GF-D8 (cell line): ENCODE measurements around the gene HRH4.
A peak's percentile ranks its signal among the peaks of the same experiment; 100 is the strongest.

Source experiments
- DNase-seq: peaks from one replicate; lab custom pipeline; 2025; lab: John Stamatoyannopoulos, UW

HRH4 gene

DNA sequence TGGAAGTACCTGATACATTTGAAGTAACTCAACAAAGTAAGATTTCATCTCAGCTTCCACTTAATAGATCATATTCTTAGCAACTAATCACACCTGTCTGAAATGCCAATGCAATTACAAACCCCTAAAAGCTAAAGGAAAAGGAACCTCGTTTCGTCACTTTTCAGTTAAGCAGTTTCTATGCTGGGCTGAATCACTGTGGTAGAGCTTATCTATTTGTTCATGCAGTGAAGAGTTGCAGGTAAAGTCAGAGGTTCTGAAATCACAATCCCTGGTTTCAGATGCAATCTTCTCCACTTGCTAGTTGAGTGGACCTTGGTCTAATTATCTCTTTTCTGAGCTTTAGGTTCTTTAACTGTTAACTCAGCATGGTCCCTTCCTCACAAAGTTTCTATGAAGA lies 6.3 kb downstream of the HRH4 start:
- DNase-seq, result peak; percentile 59

DNA sequence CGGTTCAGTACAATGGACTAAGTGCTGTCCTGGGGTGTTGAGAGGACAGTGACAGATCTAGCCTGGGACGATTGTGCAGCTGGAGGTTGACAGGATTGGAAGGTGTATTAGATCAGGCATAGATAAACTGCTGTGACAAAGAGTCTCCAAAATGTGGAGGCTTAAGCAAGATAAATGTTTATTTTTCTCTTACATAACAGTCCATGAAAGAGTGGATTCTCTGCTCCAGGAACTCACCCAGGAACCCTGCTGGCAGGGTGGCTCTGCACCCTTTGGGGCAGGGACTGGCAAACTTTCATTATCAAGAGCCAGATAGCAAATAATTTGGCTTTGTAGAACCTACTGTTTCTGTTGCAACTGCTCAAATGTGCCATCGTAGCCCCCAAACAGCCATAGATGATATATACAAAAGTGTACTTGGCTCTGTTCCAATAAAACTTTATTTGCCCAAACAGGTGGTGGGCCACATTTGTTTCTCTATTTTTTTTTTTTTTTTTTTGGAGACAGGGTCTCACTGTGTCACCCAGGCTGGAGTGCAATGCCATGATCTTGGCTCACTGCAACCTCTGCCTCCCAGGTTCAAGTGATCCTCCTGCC lies 9.7 kb downstream of the HRH4 start:
- DNase-seq, result no peak

DNA sequence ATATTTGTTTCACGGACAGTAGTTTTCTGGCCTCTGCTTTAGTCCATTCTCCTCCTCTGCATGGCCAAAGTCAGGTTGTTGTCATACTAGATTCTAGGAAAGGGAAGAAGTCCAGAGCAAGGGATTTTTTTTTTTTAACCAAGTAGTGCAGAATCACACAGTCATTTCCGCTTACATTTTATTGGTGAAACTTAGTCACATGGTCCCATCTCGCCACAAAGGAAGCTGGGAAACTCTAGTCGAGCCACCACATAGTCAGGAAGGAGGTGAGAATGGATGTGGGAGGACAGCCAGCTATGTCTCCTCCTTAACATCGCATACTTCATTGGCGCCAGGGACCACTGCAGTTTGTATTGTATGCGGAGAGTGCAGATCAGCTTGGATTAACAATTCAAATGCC lies 10.4 kb downstream of the HRH4 start:
- DNase-seq, result no peak

DNA sequence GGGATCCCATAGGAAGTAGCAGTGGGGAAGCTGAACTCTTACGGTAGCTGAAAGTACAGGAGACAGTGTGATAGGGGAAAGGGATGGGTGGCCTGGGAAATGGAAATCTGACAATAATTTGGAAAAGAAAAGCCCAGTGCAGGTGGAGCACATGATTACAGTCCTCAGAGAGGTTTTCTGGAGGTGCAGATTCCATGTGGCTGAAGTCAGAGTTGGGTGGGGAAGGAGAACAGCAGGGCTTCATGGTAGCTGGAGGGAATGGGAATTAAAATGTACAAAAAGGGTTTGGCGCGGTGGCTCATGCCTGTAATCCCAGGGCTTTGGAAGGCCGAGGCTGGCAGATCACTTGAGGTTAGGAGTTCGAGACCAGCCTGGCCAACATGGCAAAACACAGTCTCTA lies 12.2 kb downstream of the HRH4 start:
- no peak for DNase-seq

DNA sequence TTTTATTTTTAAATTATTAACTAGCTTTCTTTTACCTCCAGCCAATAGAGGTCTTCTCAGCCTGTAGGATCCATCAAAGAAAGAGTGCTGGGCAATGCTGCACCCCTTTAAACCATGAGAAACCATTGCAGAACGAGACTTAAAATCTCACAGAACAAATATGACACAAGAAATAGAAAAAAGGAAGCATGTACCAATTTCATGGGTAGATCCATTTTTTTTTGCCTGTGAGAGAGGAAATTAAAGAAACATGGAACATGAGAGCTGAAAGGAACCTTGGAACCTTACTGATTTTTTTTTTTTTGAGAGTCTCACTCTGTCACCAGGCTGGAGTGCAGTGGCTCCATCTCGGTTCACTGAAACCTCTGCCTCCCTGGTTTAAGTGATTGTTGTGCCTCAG lies 14.0 kb downstream of the HRH4 start:
- DNase-seq, result no peak

DNA sequence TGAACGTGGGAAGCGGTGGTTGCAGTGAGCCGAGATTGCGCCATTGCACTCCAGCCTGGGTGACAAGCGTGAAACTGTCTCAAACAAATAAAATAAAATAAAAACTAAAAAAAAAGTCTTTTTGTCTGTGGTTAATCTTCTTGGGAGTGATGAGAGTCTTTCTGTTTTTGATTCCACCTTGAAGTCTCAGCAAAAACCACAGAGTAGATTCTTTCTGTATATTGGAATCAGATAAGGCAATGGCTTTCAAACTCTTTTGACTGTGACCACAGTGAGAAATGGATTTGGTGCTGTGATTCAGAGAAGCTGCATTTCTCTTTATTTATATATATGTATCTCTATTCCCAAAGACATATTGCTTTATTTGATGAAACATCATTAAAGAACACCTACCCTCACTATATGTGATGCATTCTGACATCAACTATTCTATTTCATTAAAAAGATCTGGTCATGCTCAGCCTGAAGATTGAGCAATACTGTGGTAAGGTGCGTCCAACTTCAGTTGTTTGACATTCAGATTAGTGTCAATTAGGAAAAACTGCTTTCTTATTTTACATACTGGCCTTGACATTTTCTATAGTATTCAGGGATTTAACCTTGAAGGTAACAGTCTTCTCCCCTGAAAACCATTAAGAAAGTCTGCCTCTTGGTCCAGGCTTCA lies 15.6 kb downstream of the HRH4 start:
- no peak for DNase-seq

DNA sequence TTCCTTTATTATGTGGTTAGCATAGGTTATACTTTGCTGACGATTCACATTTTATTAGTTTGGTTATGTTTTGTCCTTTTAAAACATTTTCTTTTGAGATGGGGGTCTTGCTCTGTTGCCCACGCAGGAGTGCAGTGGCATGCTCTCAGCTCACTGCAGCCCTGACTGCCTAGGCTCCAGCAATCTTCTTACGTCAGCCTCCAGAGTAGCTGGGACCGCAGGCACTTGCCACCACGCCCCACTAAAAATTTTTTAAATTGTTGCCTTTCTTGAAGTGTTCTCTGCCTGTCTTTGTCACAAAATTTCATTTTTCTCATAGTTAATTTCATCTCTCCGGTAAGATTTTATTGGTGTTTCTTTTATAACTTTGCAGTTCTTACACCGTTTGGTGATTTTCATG lies 18.9 kb downstream of the HRH4 start:
- no peak for DNase-seq

DNA sequence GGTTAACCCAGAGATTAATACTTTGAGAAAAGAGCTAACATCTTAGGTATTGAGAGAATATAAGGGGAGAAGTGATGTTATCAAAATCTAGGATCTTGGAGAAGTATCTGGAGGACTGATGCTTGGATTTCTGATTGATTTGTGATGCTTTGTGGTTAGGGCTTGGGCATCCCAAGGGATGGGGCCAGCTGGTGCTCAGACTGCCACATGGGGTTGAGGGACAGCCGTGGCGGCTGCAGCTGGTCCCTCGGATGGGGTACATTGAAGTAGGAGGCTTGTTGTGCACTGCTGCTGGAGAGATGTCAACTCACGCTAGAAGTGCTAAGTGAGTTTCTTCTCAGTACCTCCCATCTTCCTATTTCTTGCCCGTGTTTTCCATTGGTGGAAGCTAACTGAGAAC lies 22.4 kb downstream of the HRH4 start:
- DNase-seq, result no peak

DNA sequence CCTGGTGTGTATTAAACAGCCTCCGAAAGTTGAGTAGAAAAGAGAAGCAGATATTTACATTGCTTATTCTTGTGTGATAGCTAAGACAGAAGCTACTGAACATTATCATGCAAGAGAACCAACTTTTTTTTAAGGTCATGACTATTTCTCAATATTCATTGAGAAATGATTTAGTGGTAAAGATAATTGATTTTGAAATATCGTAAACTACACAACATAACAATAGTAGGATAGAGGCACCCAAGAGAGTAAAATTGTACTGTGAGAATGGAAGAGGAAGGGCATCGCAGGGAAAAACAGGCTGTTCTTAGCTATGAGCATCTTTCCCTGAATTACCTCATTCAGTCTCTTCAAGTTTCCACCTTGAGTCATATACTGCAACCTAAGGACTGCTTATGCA lies 25.2 kb downstream of the HRH4 start:
- no peak for DNase-seq

DNA sequence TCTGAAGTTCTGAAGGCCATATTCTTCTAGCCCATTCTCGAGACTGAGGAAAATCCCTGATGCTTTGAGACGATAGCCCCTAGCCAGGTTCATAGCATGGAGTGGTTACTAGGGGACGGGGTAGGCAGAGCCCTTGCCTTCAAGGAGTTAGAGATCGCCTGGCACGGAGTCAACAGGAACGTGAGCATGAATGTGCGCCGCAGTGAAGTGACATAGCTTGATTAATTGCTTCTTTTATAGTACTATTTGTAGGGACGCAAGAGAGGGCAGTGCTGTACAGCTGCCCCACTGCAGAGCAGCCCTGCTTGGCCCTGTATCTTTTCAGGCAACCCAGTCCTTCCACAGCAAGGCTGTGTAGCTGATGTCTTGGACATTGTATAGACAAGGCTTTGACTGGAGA lies 26.2 kb downstream of the HRH4 start:
- DNase-seq, result no peak

DNA sequence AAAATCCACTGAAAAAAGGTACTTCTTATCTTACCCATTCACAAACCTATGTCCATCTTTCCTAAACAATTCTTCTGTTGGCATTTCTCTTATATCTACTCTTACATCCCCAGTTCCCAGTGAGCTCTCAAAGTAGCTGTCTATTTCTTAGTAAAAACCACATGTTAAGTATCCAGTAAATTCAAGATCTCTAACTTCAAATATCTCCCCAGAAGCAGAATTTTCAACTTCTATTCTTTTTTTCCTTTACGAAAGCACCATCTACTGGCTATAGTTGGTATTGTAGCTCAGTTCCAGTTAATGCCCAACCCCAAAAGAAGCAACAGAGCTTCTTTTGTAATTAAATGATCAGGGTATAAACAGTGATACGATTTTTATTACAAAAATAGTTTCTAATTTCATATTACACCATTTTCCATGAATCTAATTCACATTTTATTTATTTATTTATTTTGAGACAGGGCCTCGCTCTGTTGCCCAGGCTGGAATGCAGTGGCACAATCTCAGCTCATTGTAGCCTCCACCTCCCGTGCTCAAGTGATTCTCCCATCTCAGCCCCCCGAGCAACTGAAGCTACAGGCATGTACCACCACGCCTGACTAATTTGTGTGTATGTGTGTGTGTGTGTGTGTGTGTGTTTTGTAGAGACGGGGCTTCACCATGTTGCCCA lies 28.5 kb downstream of the HRH4 start:
- peak; percentile 64 for DNase-seq

DNA sequence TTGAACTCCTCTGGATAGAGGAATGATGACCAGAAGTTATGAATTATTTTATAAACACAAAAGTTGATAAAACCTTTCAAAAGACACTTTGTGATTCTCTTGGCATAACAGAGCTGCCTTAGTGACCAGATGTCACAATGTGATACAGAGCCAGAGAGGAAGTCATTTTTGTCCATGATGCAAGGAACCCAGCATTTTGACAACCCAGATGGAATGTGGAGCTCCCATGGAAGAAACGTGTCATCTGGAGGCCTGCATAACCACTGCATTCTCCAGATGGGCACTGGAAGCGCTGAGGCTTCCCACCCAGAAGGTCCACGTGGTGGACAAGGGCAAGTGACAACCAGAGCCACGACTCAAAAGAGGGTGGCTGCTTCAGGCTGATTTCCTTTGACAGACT lies 30.1 kb downstream of the HRH4 start:
- DNase-seq, result peak; percentile 71

DNA sequence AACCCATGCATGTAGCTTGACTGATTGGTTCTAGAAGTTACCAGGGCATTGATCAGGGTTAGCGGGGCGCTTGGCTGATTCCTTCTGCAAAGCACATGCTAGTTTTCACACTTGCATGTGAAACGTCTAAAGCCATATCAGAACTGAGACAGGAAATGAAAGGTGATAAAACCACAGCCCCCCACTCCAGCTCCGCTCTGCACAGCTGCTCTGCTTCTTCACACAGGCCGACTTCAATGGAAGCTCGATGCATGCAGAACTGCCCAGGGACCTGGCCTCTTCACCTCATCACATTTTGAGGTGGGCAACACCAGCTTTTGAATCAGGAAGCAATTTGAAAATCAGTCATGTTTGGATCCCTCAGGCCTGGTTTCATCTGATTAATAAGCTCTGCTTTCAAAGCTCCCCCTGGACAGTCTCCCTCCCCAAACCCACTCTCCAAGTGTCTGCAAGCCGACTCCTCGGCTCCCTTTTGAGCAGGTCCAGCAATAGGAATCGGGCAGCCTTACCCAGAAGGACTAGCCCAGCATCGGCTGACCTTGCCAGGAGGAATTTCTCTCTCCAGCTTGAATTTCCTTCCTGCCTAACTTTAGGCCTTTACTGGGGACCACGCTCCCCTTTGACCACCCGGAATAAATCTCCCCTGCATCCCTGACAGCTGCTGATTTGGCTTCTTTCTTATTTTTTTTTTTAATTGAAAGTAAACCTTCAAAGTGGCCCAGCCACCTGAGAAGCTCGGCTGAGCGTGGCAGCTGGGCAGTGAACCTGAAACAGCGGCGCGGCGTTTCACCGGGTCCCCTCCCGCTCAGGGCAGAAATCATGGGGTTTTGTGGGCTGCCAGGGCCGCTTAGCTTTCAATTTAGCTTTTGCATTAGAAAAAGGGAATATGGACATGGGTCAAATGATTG lies 31.7 kb downstream of the HRH4 start:
- DNase-seq, result no peak

DNA sequence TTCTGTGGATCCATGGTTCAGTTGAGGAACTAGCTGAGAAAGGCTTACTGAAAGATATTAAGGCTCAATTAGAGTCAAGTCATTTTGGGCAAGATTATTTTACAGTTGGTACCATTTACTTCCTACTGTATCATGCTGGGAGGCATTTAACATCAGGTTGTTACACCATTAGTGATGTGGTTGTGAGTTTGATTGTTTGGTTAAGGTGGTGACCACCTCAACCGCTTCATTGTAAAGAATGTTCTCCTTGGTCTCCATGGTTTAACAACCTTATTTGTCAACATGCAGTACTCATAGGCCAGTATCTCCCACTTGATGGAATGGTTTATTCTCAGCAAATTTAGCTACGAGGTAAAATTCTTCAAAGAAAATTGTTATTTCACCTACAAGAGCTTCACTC lies 34.1 kb downstream of the HRH4 start:
- no peak for DNase-seq

DNA sequence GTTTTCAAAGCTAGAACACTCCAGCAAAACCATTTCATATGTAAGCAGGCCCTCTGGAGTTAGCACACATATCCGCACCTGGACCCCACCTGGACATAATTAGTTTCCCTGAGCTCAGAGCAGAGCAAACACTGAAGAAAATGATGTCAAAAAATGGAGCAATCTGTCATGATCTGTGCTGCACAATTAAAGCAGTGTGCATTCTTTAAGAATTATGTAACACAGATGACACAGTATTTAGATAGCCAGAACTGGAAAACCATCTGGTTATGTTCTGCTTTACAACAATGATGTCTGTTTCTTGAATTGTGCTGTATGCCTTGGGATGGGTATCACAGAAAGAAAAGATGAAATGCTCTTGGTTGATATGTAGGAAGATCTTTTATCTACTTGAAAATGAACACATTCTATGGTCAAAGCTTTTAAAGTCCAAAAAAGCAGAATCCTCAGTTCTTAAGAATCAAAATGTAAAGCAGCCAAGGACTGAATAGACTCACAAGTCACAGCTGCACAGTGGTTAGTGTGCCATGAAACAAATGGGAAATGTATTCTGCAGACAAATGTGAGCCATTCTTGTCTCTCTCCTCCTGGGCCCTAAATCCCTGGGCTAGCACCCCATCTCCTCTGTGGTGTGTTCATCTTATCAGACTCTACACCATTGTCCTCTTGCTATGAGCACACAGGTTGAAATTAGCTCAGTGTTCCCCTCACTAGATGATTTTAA lies 36.8 kb downstream of the HRH4 start:
- no peak for DNase-seq

DNA sequence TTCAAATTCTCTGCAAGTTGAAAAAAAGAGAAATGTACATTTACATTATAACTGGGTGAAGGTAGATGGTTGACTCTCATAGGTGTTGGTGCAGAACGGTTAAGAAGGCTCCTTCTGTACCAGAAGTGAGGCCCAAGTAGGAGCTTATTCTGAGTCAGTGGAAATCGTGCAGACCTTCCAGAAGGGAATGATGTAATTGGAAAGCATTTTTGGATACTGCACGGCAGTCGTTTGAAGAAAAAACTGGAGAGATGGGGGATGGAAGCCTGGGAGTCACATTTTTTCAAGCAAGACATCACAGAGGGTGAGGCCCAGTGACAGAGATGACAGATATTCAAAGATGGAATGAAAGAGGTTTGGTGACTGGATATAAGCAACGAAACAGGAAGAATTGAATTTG lies 39.4 kb downstream of the HRH4 start:
- DNase-seq, result no peak

DNA sequence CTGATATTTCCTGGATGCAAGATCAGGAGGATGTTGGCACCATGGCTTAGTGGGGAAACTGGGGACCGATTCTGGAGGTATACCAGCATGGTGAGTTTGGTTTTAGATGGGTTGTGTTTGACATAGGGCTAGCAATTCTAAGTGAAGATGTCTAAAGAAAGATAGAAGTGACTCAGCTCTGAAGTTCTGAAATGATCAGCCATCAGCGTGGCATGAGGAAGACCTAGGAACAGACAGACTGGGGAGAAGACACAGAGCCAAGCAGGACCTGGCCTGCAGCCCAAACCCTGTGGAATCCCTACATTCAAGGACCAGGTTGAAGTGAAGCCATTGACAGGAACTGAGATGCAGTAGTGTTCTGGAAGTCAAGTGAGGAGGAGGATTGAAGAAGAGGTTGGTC lies 39.8 kb downstream of the HRH4 start:
- no peak for DNase-seq

DNA sequence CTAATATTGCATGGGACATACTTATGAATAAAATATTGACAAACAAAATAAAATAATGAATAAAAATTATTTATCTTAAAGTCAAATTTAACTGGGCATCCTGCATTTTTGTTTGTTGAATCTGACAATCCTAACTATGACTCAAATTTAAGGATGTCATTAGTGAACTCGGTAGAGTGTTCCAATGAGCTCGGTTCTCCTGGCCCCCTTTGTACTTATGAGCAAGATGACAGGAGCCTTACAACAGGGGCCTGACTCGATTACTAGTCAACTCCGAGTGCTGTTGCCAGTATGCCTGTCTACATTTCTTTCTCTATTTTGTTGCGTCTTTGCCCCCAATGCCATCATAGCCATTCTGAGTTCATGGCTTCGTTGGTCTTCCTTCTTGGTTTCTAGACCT lies 40.3 kb downstream of the HRH4 start:
- no peak for DNase-seq

DNA sequence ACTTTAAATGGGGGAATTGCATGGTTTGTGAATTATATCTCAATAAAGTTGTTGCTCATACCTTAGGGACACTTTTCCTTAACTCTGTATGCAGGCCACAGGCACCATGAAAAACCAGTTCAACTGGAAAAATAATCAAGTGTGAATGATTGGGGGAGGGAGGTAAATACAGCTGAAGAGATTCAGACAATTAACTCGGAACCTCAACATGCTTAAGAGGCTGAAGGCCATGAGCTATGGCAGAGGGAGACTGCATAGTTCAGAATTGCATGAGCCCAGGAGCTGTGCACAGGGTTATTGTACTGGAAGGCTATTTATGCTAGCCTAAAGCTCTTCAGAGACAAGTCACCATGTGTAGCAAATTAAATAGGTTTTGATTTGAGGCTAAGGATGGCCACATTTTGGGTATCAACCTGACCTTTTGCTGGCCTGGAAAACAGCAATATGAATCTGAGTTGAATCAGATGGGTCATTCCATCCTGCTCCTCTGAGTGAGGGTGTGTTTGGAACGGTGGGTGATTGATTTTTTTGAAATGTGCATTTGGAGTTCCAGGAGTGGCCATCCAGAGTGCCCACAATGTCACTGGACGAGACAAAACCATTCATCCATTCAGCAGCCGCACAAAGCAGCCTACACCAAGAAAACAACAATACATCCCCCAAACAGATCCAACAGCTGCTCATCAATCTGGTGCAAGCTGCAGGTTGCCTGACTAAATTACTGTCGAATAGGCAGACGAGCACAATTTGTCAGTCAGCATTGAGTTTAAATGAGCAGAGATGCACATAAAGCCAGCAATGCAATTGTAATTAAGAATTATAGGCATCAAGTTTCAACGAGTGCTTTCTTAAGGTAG lies 42.5 kb downstream of the HRH4 start:
- DNase-seq, result no peak

DNA sequence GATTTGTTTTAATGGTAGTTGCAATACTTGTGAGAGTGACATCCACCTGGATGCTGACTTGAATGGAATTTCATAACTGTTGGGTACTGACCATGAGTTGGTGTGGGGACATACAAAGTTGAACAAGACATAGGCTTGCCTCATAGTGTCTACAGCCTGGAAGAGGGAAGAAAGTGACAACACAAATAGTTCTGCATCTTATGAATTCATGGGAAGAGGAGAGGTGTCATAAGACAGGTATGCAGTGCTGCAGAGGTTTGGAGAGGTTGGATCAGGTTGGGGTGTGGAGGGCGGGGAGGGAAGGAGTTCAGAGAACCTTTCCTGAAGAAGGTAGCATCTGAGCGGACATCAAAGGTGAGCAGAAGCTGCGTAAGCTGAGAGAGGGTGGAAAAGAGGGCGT lies 44.0 kb downstream of the HRH4 start:
- DNase-seq, result no peak

DNA sequence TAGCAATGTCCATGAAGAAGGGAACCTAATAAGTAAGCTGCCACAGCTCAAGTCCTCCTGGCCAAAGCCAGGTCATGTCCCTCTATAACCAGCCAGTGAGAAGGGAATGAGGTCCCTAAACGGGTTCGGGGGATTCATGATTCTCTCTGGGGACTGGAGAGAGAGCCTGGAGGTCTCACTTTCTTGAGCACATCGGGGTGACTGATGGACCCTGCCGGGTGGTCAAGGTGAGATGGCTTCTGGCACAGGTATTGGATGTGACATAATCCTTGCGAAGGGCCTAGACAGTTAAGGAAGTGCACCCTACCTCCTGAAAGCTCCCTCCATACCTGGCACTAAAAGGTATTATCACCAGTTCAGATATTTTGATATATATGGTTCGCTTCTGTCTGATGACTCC lies 45.7 kb downstream of the HRH4 start:
- no peak for DNase-seq
